ENCODE results near the gene TMIGD1.

The TMIGD1 gene

GRCh38 chr17:30347488-30347887 lies 13.6 kb upstream of the TMIGD1 start:
- no peaks in the 10 kb centered on the region for H3K79me2 ChIP-seq (ENCODE audit: control insufficient read depth, low read length)

GRCh38 chr17:30346221-30346795 lies 12.5 kb upstream of the TMIGD1 start:
- TF ChIP-seq CTCF (IDR thresholded peaks at IDR 0.05; ENCODE audit: low read depth, low read length, poor library complexity, severe bottlenecking) (no peak), EZH2phosphoT487 (IDR thresholded peaks at IDR 0.05; ENCODE audit: borderline replicate concordance, low read length) (no peak)
- H3F3A ChIP-seq (ENCODE audit: control insufficient read depth, insufficient read depth) = peaks cover 3% of the 10 kb centered on the region; the same call in 1 of the 2 replicates
- H3K4me2 ChIP-seq (ENCODE audit: low read length) = no peak overlapping the region
- no peaks in the 10 kb centered on the region for H3K27me3 ChIP-seq (ENCODE audit: control insufficient read depth, low read length)
- H3K27ac ChIP-seq (ENCODE audit: low read depth, low read length) = no peak overlapping the region
- no peaks in the 10 kb centered on the region for H3K79me2 ChIP-seq (ENCODE audit: control insufficient read depth, low read length)
- no peak overlapping the region for H3K4me3 ChIP-seq (ENCODE audit: low read length)
- peaks cover 20% of the 10 kb centered on the region for H3K4me1 ChIP-seq (ENCODE audit: control insufficient read depth, low read length)
- H4K20me1 ChIP-seq (ENCODE audit: control insufficient read depth, insufficient read depth, low read depth, low read length) = no peaks in the 10 kb centered on the region
- H3K9me3 ChIP-seq (ENCODE audit: control insufficient read depth, insufficient read depth, low read length) = no peaks in the 10 kb centered on the region
- no peaks in the 10 kb centered on the region for H3K9me2 ChIP-seq (replicated peaks; ENCODE audit: control insufficient read depth, low read length)
- no peaks in the 10 kb centered on the region for H3K36me3 ChIP-seq (ENCODE audit: control insufficient read depth, low read length)

More at GRCh38 chr17:30347488-30347887, 13.6 kb upstream of the TMIGD1 start:
- TF ChIP-seq CTCF (IDR thresholded peaks at IDR 0.05; ENCODE audit: low read depth, low read length, poor library complexity, severe bottlenecking) (no peak), EZH2phosphoT487 (IDR thresholded peaks at IDR 0.05; ENCODE audit: borderline replicate concordance, low read length) (no peak)
- no peaks in the 10 kb centered on the region for H4K20me1 ChIP-seq (ENCODE audit: control insufficient read depth, insufficient read depth, low read depth, low read length)
- H3K9me2 ChIP-seq (replicated peaks; ENCODE audit: control insufficient read depth, low read length) = no peaks in the 10 kb centered on the region
- no peaks in the 10 kb centered on the region for H3F3A ChIP-seq (ENCODE audit: control insufficient read depth, insufficient read depth)
- no peaks in the 10 kb centered on the region for H3K9me3 ChIP-seq (ENCODE audit: control insufficient read depth, insufficient read depth, low read length)
- H3K4me2 ChIP-seq (ENCODE audit: low read length) = no peak overlapping the region
- H3K4me1 ChIP-seq (ENCODE audit: control insufficient read depth, low read length) = peaks cover 20% of the 10 kb centered on the region
- no peak overlapping the region for H3K27ac ChIP-seq (ENCODE audit: low read depth, low read length)
- H3K36me3 ChIP-seq (ENCODE audit: control insufficient read depth, low read length) = no peaks in the 10 kb centered on the region
- no peak overlapping the region for H3K4me3 ChIP-seq (ENCODE audit: low read length)
- no peaks in the 10 kb centered on the region for H3K27me3 ChIP-seq (ENCODE audit: control insufficient read depth, low read length)

GRCh38 chr17:30345527-30346075 lies 11.7 kb upstream of the TMIGD1 start:
- Histone ChIP-seq H3K4me2 (ENCODE audit: low read length) (no peak overlapping the region), H3K4me3 (ENCODE audit: low read length) (no peak overlapping the region), H3K9me3 (ENCODE audit: control insufficient read depth, insufficient read depth, low read length) (no peaks in the 10 kb centered on the region), H4K20me1 (ENCODE audit: control insufficient read depth, insufficient read depth, low read depth, low read length) (no peaks in the 10 kb centered on the region), H3K4me1 (ENCODE audit: control insufficient read depth, low read length) (peaks cover 24% of the 10 kb centered on the region), H3K27me3 (ENCODE audit: control insufficient read depth, low read length) (no peaks in the 10 kb centered on the region), H3K27ac (ENCODE audit: low read depth, low read length) (no peak overlapping the region), H3K36me3 (ENCODE audit: control insufficient read depth, low read length) (no peaks in the 10 kb centered on the region), H3K9me2 (replicated peaks; ENCODE audit: control insufficient read depth, low read length) (no peaks in the 10 kb centered on the region), H3K79me2 (ENCODE audit: control insufficient read depth, low read length) (no peaks in the 10 kb centered on the region), H3F3A (ENCODE audit: control insufficient read depth, insufficient read depth) (peaks cover 3% of the 10 kb centered on the region; the same call in 1 of the 2 replicates)
- TF ChIP-seq EZH2phosphoT487 (IDR thresholded peaks at IDR 0.05; ENCODE audit: borderline replicate concordance, low read length) (no peak), CTCF (IDR thresholded peaks at IDR 0.05; ENCODE audit: low read depth, low read length, poor library complexity, severe bottlenecking) (no peak)
